ENCODE data around the gene CDYL. TPM values are rescaled to one million over a fixed set of nuclear protein-coding genes. Genes with fewer than 3 reads are reported as not detected.

Gene CDYL
- polyA plus RNA-seq, 3 donors from 2014 or later: 4.0 to 19.9 (median 13.4) TPM

Other genes starting within 250 kb of the CDYL start
- gene RPP40, start 227.6 kb downstream of the CDYL start, polyA plus RNA-seq: 1 to 10 TPM; 6.9 to 8.8 (median 8.3) TPM

All from immature natural killer cell (primary cell).